ENCODE data around the gene PRR5. TPM values are rescaled to one million over a fixed set of nuclear protein-coding genes. Genes with fewer than 3 reads are reported as not detected.

PRR5 gene
- total RNA-seq, 1 donor from 2014 or later: 17.5 TPM

DNA sequence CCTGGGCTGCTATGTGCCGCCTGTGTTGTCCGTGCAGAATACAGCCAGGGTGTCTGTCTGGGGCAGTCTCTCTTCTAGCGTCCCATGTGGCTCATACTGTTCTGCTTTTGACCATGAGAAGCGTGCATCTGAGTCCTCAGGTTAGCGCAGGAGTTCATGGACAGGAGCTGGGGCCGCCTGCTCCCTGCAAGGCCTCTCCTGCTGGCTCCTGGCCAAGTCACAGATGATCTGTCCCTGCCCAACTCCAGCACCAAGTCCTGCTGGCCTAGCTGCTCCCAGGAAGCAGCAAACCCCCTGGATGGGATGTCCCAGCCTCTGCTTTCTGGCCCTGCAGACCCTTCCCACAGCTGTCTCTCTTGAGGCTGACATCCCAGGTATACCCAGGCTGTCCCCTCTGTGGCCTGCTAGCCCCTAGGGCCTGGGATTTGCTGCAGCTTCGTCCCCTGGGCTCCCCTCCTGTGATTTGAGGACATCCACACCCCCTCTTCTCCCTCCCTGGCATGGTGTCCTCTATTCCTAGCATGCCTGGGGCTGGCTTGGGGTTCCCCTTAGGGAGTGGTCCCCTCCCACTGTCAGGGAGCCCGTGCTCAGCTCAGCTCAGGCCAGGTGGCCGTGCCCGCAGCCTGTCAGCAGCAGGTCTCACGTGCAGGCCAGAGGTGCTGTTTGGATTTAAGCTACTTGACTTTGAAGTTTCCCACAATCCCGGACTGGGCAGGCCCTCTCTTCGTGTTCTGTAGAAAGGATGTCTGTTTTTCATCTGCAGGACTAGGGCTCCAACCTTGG is 17.8 kb downstream of the PRR5 start:
- DNase-seq: no peak
- TF ChIP-seq, protein P1, sequence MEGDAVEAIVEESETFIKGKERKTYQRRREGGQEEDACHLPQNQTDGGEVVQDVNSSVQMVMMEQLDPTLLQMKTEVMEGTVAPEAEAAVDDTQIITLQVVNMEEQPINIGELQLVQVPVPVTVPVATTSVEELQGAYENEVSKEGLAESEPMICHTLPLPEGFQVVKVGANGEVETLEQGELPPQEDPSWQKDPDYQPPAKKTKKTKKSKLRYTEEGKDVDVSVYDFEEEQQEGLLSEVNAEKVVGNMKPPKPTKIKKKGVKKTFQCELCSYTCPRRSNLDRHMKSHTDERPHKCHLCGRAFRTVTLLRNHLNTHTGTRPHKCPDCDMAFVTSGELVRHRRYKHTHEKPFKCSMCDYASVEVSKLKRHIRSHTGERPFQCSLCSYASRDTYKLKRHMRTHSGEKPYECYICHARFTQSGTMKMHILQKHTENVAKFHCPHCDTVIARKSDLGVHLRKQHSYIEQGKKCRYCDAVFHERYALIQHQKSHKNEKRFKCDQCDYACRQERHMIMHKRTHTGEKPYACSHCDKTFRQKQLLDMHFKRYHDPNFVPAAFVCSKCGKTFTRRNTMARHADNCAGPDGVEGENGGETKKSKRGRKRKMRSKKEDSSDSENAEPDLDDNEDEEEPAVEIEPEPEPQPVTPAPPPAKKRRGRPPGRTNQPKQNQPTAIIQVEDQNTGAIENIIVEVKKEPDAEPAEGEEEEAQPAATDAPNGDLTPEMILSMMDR (IDR thresholded peaks at IDR 0.05; ENCODE audit: partially characterized antibody, unreplicated experiment): no peak
- no peaks in the 10 kb centered on the region for H3K36me3 Mint-ChIP-seq (ENCODE audit: unreplicated experiment)
- peaks cover 1% of the 10 kb centered on the region for H3K9me3 Mint-ChIP-seq (ENCODE audit: unreplicated experiment)
- H3K27ac Mint-ChIP-seq (ENCODE audit: unreplicated experiment): no peak overlapping the region
- peaks cover 7% of the 10 kb centered on the region for H3K4me1 Mint-ChIP-seq (ENCODE audit: low read depth, unreplicated experiment)
- no peak overlapping the region for H3K4me3 Mint-ChIP-seq (ENCODE audit: unreplicated experiment)
- H3K27me3 Mint-ChIP-seq (ENCODE audit: unreplicated experiment): peaks cover under 1% of the 10 kb centered on the region

DNA sequence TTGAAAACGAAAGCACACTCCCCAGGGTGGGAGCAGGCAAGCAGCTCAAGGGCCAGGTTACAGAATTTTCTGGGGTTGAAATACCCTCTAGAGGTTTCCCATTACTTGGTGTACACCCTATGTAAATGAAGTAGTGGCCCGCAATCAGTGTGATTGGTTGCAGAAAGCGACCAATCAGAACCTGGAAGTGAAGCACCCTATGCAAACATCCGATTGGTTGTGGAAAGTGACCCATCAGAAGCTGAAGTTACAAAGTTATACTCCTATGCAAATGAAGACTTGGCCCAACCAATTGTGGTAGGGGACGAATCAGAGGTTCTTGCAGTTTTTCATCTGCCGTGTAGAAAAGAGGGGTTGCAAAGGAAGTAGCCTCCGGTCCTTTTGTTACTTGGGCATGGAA is 19.2 kb downstream of the PRR5 start:
- Mint-ChIP-seq H3K4me3 (ENCODE audit: unreplicated experiment) (no peak overlapping the region), H3K27ac (ENCODE audit: unreplicated experiment) (no peak overlapping the region), H3K4me1 (ENCODE audit: low read depth, unreplicated experiment) (peaks cover 7% of the 10 kb centered on the region), H3K9me3 (ENCODE audit: unreplicated experiment) (peaks cover 1% of the 10 kb centered on the region), H3K27me3 (ENCODE audit: unreplicated experiment) (peaks cover 2% of the 10 kb centered on the region), H3K36me3 (ENCODE audit: unreplicated experiment) (no peaks in the 10 kb centered on the region)
- TF ChIP-seq, protein P1 (IDR thresholded peaks at IDR 0.05; ENCODE audit: partially characterized antibody, unreplicated experiment): no peak
- DNase-seq: no peak

DNA sequence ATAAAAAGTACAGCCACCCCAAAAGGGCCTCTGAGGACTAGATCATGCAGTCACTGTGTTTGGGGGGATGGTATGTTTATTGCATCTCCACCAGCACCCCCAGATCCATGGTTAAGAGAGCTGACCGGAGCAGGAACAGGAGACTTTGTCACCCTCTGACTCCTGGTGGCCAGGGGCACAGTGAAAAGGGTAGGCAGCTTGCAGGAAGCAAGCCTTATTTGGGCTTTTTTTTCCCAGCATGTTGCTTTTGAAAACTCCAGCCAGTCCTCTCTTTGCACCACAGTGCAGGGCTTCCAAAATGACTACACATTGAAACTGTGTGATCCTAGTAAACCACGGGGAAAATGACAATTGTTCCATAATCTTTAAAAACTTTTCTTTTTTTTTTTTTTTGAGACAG is 20.6 kb downstream of the PRR5 start:
- no peaks in the 10 kb centered on the region for H3K36me3 Mint-ChIP-seq (ENCODE audit: unreplicated experiment)
- H3K9me3 Mint-ChIP-seq (ENCODE audit: unreplicated experiment): peaks cover 1% of the 10 kb centered on the region
- TF ChIP-seq, protein P1 (IDR thresholded peaks at IDR 0.05; ENCODE audit: partially characterized antibody, unreplicated experiment): no peak
- H3K27me3 Mint-ChIP-seq (ENCODE audit: unreplicated experiment): peaks cover 2% of the 10 kb centered on the region
- no peak overlapping the region for H3K27ac Mint-ChIP-seq (ENCODE audit: unreplicated experiment)
- no peak overlapping the region for H3K4me3 Mint-ChIP-seq (ENCODE audit: unreplicated experiment)
- H3K4me1 Mint-ChIP-seq (ENCODE audit: low read depth, unreplicated experiment): peaks cover 7% of the 10 kb centered on the region
- no peak for DNase-seq

DNA sequence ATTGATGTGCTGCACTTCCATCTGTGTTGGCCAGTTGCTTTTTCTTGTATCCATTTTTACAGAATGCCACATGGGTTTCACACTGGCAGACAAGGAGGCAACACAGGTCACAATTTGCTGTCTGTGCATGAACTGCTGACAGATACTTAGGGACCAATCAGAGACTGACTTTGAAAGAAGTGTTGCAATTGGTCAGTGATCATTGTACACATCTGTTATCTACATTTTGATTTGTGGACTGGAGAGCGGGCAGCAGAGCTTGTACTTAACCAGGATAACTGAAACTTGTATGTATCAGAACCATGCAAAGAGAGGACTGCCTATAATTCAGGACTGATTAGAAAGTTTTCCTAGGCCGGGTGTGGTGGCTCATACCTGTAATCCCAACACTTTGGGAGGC is 21.8 kb downstream of the PRR5 start:
- Mint-ChIP-seq H3K36me3 (ENCODE audit: unreplicated experiment) (no peaks in the 10 kb centered on the region), H3K4me1 (ENCODE audit: low read depth, unreplicated experiment) (peaks cover 7% of the 10 kb centered on the region), H3K4me3 (ENCODE audit: unreplicated experiment) (no peak overlapping the region), H3K27me3 (ENCODE audit: unreplicated experiment) (peaks cover 2% of the 10 kb centered on the region), H3K27ac (ENCODE audit: unreplicated experiment) (no peak overlapping the region), H3K9me3 (ENCODE audit: unreplicated experiment) (no peaks in the 10 kb centered on the region)
- no peak for DNase-seq
- TF ChIP-seq, protein P1 (IDR thresholded peaks at IDR 0.05; ENCODE audit: partially characterized antibody, unreplicated experiment): no peak

DNA sequence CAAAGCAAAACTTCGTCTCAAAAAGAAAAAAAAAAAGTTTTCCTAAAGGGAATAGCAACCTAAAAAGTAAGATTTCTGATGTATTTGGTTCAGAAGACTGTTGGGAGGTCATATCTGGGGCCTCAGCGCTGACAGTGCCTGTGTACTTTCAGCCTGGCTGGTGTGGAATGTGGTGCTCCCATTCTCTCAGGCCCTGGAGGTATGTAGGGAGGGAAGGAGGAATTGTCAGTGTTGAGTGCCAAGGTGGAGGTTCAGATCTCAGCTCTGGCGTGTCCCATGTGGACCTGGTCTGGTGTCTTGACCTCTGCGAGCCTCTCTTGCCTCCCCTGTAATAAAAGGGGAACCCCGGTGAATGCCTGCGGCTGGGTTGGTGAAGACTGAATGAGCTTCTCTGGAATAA is 22.4 kb downstream of the PRR5 start:
- TF ChIP-seq, protein P1 (IDR thresholded peaks at IDR 0.05; ENCODE audit: partially characterized antibody, unreplicated experiment): no peak
- no peak overlapping the region for H3K27ac Mint-ChIP-seq (ENCODE audit: unreplicated experiment)

More for the DNA sequence above, 22.4 kb downstream of the PRR5 start:
- Mint-ChIP-seq H3K4me1 (ENCODE audit: low read depth, unreplicated experiment) (peaks cover 6% of the 10 kb centered on the region), H3K9me3 (ENCODE audit: unreplicated experiment) (no peaks in the 10 kb centered on the region), H3K27me3 (ENCODE audit: unreplicated experiment) (peaks cover 2% of the 10 kb centered on the region), H3K4me3 (ENCODE audit: unreplicated experiment) (no peak overlapping the region), H3K36me3 (ENCODE audit: unreplicated experiment) (no peaks in the 10 kb centered on the region)
- DNase-seq: no peak

Measured in glutamatergic neuron (in vitro differentiated cells).